Measurements from ENCODE around the gene KCTD18. TPM values are rescaled to one million over a fixed set of nuclear protein-coding genes. Genes with fewer than 3 reads are reported as not detected.
A peak's percentile ranks its signal among the peaks of the same experiment; 100 is the strongest.

KCTD18 gene
- total RNA-seq, 2 experiments from 2014 or later = 17.5 to 18.8 TPM

DNA sequence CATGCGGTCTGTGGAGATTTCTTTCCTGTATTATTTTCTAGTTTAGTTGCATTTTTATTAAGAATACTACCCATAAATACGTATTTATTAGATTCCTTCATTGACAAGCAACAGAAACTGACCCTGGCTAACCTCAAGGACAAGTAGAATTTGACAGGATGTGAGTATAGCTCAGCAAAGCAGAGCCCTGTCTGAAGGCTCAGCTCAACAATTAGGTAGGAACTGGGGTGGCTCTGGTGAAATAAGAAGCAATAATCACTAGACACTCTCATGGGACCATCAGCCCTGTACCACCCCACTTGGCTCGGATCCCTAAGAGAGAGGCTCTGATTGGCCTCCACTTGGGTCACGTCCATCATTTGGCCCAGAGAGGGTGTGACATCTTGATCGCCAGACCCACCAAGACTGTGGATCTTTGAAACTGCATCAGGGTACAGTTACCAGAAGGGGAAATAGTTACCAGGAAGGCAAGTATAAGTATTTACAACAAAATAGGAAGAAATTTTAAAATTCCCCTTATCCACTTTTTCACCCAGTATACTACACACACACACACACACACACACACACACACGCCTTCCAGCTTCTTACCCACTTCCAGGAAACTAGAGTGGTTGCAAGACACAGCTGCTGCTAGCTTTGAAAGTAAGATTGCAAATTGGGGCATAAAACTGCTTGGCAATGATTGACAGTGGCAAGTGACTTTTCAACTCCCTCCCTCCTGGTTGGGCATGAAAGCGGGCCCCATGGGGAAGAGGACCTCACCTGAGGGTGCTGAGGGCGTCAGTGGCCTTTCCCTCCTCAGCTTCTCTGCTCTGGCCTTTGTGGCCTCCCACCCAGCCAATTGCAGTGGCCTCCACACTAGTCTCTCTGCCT, 41.8 kb downstream of the KCTD18 start:
- no peaks in the 10 kb centered on the region for H3K27me3 Mint-ChIP-seq
- ChIA-PET CTCF (interaction anchor here (0.6 to 2.6 kb wide), 14 partner anchors 12 to 483 kb away, joined by 3 to 9 read pairs (median 4); partner anchors contain the start of gene KCTD18), POLR2A (interaction anchor here (1.0 to 3.2 kb wide), 14 partner anchors 11 to 498 kb away, joined by 3 to 37 read pairs (median 6); partner anchors contain the start of genes CLK1, SGO2 and SPATS2L)
- DNase-seq = peak; percentile 45
- peaks cover 51% of the 10 kb centered on the region for H3K4me1 Mint-ChIP-seq
- peak overlapping the region; percentile 92 for H3K27ac Mint-ChIP-seq
- peak overlapping the region; percentile 64 for H3K4me3 Mint-ChIP-seq
- H3K9me3 Mint-ChIP-seq = no peaks in the 10 kb centered on the region
- peaks cover 73% of the 10 kb centered on the region for H3K36me3 Mint-ChIP-seq (ENCODE audit: low read depth)

DNA sequence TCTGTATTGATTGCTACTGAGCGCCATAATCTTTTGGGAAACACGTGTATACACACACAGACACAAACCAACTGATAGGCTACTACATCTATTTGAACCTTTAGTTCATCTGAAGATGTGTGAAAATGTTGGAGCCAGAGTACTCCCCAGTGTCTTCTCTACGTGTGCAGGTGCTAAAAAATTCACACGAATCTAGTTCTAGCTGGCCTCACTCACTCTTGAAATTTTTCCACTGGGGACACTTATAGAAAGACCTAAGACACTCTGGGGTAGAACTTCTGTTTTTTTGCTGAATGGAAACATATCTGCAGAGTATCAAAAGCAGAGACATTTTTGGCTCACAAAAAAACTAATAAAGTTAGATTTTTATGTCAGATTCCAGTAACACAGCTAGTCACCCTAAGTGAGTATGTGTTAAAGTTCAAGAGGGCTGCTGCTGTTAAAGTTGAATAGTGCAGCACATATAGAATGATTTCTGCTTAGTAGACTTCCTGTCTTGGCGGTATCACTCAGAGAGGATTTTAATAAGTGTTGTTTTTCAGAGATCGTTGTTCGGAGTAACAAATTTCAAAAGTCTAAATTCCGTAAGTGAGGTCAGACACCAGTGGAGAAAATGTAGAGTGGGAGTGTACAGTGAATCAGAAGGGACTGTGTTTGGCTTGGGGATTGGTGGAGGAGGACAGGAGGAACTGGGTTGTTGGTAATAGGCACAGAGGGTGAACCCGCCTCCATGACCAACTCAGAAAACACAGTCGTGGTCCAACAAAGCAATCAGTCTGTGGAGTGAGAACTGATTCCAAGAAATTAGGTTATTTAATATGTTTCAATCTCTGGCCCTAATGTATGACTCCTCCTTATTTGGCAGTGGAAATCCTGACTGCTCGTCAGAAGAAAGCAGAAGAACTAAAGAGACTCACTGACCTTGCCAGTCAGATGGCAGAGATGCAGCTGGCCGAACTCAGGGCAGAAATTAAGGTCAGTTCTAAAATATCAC, 43.1 kb downstream of the KCTD18 start:
- peaks cover 52% of the 10 kb centered on the region for H3K4me1 Mint-ChIP-seq
- peaks cover 72% of the 10 kb centered on the region for H3K36me3 Mint-ChIP-seq (ENCODE audit: low read depth)

DNA sequence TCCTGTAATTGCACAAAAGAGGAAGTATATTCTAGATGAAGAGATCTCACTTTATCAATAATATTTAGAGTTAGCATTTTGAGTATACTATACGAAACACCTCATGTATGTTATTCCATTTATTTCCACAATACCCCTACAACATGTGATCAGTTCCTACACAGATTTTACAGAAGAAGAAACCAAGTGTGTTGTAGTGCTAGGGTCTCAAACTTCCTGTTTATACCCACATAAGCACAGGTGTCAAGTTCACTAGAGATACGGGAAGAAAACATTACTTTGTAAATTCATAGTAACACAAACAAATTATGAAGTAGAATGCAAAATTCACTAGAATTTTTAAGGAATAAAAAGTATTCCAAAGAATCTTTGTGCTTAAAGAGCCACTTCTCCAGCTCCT, 46.4 kb downstream of the KCTD18 start:
- Mint-ChIP-seq H3K4me1 (peaks cover 32% of the 10 kb centered on the region), H3K9me3 (no peaks in the 10 kb centered on the region), H3K27me3 (no peaks in the 10 kb centered on the region), H3K27ac (no peak overlapping the region), H3K36me3 (ENCODE audit: low read depth) (peaks cover 57% of the 10 kb centered on the region), H3K4me3 (no peak overlapping the region)
- POLR2A ChIA-PET = no interaction called here
- DNase-seq = no peak
- CTCF ChIA-PET = interaction anchor here (1.2 kb wide), 1 partner anchor 18 kb away, joined by 3 read pairs; no protein-coding TSS in a partner anchor

More for the DNA sequence above, 43.1 kb downstream of the KCTD18 start:
- peak overlapping the region; percentile 64 for H3K4me3 Mint-ChIP-seq
- CTCF ChIA-PET = interaction anchor here (1.3 to 2.6 kb wide), 6 partner anchors 11 to 481 kb away, joined by 3 to 9 read pairs (median 4); no protein-coding TSS in a partner anchor
- peak; percentile 50 for DNase-seq
- H3K27ac Mint-ChIP-seq = peak overlapping the region; percentile 92
- H3K27me3 Mint-ChIP-seq = no peaks in the 10 kb centered on the region
- no peaks in the 10 kb centered on the region for H3K9me3 Mint-ChIP-seq
- POLR2A ChIA-PET = interaction anchor here (1.4 to 3.2 kb wide), 9 partner anchors 12 to 397 kb away, joined by 4 to 37 read pairs (median 8); partner anchors contain the start of genes CLK1, SGO2 and SPATS2L

- Mint-ChIP-seq H3K27me3 (no peaks in the 10 kb centered on the region), H3K9me3 (no peaks in the 10 kb centered on the region), H3K27ac (no peak overlapping the region), H3K4me1 (peaks cover 18% of the 10 kb centered on the region), H3K4me3 (no peak overlapping the region), H3K36me3 (ENCODE audit: low read depth) (peaks cover 45% of the 10 kb centered on the region)
- ChIA-PET CTCF (no interaction called here), POLR2A (no interaction called here)
- DNase-seq = no peak
Measured at GRCh38 chr2:200461846-200462710, 47.8 kb downstream of the KCTD18 start.

DNA sequence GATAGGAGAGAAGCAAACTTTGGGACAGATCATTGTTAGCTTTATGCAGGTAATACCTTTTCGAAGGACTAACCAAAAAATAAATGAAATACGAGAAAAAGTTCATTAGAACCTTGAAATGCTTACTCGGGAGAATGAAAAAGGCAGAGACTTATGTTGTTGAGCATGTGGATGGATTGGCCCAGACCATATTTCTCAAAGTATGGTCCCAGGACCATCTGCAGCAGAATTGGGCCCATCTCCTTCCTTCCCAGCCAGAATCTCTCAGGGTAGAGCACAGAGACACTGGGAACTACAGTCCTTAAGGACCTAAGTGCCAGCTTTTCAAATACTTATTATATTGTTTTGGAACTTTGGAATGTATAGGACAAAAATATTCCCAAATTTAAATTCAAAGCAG, 50.8 kb downstream of the KCTD18 start:
- CTCF ChIA-PET = no interaction called here
- no peak overlapping the region for H3K27ac Mint-ChIP-seq
- H3K9me3 Mint-ChIP-seq = no peaks in the 10 kb centered on the region
- H3K36me3 Mint-ChIP-seq (ENCODE audit: low read depth) = peaks cover 36% of the 10 kb centered on the region
- H3K27me3 Mint-ChIP-seq = no peaks in the 10 kb centered on the region
- peaks cover 32% of the 10 kb centered on the region for H3K4me1 Mint-ChIP-seq
- H3K4me3 Mint-ChIP-seq = no peak overlapping the region
- POLR2A ChIA-PET = no interaction called here
- no peak for DNase-seq

GRCh38 chr2:200456567-200456966, 53.3 kb downstream of the KCTD18 start:
- CTCF ChIA-PET = interaction anchor here (1.1 to 2.4 kb wide), 2 partner anchors 11 to 14 kb away, joined by 3 to 9 read pairs; no protein-coding TSS in a partner anchor
- Mint-ChIP-seq H3K9me3 (no peaks in the 10 kb centered on the region), H3K27ac (peak overlapping the region; percentile 1), H3K36me3 (ENCODE audit: low read depth) (peaks cover 26% of the 10 kb centered on the region), H3K27me3 (no peaks in the 10 kb centered on the region), H3K4me3 (no peak overlapping the region), H3K4me1 (peaks cover 39% of the 10 kb centered on the region)
- POLR2A ChIA-PET = interaction anchor here (0.7 to 4.0 kb wide), 2 partner anchors 11 to 152 kb away, joined by 3 to 37 read pairs; no protein-coding TSS in a partner anchor
- no peak for DNase-seq

DNA sequence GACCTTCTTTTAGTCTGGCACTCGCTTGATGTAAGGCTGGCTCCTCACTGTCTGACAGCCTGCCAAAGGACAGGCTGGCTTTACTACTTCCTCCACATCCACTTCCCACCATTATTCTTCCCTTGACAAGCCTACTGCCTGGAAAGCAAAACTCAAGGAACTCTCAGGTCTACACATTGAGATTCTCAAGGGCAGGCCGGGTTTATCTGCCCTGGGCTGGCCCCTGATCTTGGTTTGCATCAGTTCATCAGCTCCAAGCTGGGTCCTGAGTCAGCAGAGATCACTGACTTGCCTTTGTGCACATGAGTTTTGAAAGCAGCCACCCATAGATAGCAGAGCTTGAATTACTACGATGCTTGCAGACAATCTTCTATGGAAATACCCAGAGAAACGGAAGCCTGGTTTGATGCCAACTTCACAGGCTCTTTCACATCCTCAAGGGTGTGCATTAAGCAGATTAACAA, 53.9 kb downstream of the KCTD18 start:
- DNase-seq = peak; percentile 31
- peaks cover 39% of the 10 kb centered on the region for H3K4me1 Mint-ChIP-seq
- ChIA-PET POLR2A (interaction anchor here (1.5 to 4.0 kb wide), 2 partner anchors 10 to 12 kb away, joined by 4 to 37 read pairs; no protein-coding TSS in a partner anchor), CTCF (interaction anchor here (2.4 kb wide), 1 partner anchor 11 kb away, joined by 9 read pairs; no protein-coding TSS in a partner anchor)
- no peaks in the 10 kb centered on the region for H3K27me3 Mint-ChIP-seq
- no peaks in the 10 kb centered on the region for H3K9me3 Mint-ChIP-seq
- H3K36me3 Mint-ChIP-seq (ENCODE audit: low read depth) = peaks cover 23% of the 10 kb centered on the region
- H3K4me3 Mint-ChIP-seq = no peak overlapping the region
- H3K27ac Mint-ChIP-seq = peak overlapping the region; percentile 80

GRCh38 chr2:200454927-200455801, 54.7 kb downstream of the KCTD18 start:
- Mint-ChIP-seq H3K27ac (peak overlapping the region; percentile 80), H3K9me3 (no peaks in the 10 kb centered on the region), H3K36me3 (ENCODE audit: low read depth) (peaks cover 30% of the 10 kb centered on the region), H3K27me3 (no peaks in the 10 kb centered on the region), H3K4me3 (no peak overlapping the region), H3K4me1 (peaks cover 39% of the 10 kb centered on the region)
- DNase-seq = no peak
- ChIA-PET POLR2A (interaction anchor here (0.9 to 4.0 kb wide), 6 partner anchors 9 to 70 kb away, joined by 3 to 37 read pairs (median 3); no protein-coding TSS in a partner anchor), CTCF (interaction anchor here (0.7 to 2.4 kb wide), 3 partner anchors 12 to 107 kb away, joined by 3 to 9 read pairs (median 3); no protein-coding TSS in a partner anchor)

DNA sequence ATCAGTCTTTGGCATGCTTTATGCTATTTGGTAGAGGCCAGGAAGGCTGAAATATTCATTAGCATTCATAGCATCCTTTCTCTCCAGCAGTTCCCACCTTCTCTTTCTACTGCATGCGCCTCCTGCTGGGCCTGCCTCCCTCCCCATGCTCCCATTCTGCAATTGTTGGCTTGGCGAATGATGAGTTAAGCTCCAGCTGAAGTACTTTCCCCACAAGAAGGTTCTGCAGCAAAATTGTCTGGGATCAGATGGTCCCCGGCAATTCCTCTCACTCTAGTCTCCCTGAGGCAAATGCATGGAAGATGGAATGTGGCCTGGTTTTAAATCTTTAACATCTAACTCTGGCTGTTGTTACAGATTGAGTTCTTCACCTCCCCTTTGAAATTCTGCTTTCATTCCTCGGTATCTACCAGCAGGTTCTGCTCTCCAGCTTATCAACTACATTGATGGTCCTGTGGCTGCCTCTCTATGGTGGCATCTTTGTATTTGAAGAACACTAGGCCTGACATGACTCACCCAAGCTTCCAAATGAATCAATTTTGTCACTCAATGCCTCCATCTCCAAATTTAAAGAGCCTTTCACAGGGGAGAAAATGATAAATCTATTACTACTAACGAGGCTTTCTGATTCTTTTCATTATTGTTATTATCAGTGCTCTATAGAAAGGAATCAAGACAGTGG, 55.9 kb downstream of the KCTD18 start:
- CTCF ChIA-PET = interaction anchor here (0.6 to 2.4 kb wide), 2 partner anchors 13 to 356 kb away, joined by 3 to 9 read pairs; no protein-coding TSS in a partner anchor
- Mint-ChIP-seq H3K27me3 (no peaks in the 10 kb centered on the region), H3K27ac (peak overlapping the region; percentile 1), H3K36me3 (ENCODE audit: low read depth) (peaks cover 31% of the 10 kb centered on the region), H3K4me1 (peaks cover 39% of the 10 kb centered on the region), H3K9me3 (no peaks in the 10 kb centered on the region), H3K4me3 (no peak overlapping the region)
- POLR2A ChIA-PET = interaction anchor here (0.6 to 4.0 kb wide), 3 partner anchors 10 to 26 kb away, joined by 3 to 37 read pairs (median 3); no protein-coding TSS in a partner anchor
- no peak for DNase-seq

DNA sequence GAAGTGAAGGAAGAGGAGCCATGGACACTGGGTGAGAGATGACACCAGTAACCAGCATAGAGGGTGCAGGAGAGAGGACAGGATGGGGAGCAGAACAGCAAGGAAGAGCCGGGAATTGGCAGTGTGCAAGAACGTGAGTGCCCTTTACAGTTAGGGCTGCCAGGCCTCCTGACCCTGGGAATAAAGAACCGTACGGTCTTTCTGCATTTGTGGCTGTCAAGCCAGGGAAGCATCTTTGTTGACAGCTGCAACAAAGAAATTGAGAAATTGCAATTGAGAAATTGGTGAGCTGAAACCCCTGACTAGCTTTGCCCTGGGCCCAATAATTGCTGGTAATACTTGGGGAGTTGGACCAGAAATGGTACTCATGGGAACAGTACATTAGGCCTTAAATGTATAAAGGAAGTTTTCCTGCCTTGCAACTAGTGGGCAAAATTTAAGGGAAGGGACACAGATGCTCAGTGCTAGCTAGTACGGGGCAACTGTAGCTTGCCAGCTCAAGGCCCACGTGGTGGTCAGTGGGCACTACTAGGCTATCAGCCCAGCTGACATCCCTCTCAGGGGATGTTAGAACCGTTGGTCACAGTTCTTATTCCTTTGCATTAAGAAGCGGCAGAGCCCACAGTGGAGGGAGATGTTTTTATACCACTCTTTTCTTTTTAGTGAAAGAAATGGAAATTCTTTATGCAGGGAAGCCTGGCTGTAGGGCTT, 56.6 kb downstream of the KCTD18 start:
- Mint-ChIP-seq H3K36me3 (ENCODE audit: low read depth) (peaks cover 35% of the 10 kb centered on the region), H3K4me3 (no peak overlapping the region), H3K4me1 (peaks cover 44% of the 10 kb centered on the region), H3K27me3 (no peaks in the 10 kb centered on the region), H3K27ac (no peak overlapping the region), H3K9me3 (no peaks in the 10 kb centered on the region)
- POLR2A ChIA-PET = interaction anchor here (4.0 kb wide), 1 partner anchor 14 kb away, joined by 37 read pairs; no protein-coding TSS in a partner anchor
- no peak for DNase-seq
- CTCF ChIA-PET = interaction anchor here (0.6 kb wide), 1 partner anchor 357 kb away, joined by 3 read pairs; no protein-coding TSS in a partner anchor
